8988T (cell line): ENCODE results near the gene SERPINE2.
A peak's percentile ranks its signal among the peaks of the same experiment; 100 is the strongest.
"Not testable (repeated sequence)": the region's sequence is repeated elsewhere in the genome, so short reads cannot be mapped to it uniquely, and the experiment has no call there.

Experiments
- DNase-seq: peaks from one replicate; pipeline ENCODE4 v3.0.0; 2011

SERPINE2 gene

DNA sequence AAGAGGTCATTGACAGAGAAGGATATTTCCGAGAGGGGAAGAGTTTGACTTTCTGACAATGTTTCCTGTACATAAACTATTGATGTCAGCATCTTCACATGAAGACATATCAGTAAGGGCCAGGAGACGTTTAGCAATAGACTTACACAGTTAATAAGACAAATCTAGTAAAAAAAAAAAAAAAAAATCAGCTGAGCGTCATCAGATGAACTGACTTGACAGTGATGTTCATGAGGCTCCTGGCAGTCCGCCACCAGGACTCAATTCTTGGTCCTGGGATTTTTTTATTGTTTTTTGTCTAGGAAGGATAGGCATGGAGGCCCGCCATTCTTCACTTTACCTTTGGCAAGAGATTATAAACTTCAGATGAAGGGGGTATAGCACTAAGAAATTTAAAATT lies 67.4 kb downstream of the SERPINE2 start:
- DNase-seq = no peak

DNA sequence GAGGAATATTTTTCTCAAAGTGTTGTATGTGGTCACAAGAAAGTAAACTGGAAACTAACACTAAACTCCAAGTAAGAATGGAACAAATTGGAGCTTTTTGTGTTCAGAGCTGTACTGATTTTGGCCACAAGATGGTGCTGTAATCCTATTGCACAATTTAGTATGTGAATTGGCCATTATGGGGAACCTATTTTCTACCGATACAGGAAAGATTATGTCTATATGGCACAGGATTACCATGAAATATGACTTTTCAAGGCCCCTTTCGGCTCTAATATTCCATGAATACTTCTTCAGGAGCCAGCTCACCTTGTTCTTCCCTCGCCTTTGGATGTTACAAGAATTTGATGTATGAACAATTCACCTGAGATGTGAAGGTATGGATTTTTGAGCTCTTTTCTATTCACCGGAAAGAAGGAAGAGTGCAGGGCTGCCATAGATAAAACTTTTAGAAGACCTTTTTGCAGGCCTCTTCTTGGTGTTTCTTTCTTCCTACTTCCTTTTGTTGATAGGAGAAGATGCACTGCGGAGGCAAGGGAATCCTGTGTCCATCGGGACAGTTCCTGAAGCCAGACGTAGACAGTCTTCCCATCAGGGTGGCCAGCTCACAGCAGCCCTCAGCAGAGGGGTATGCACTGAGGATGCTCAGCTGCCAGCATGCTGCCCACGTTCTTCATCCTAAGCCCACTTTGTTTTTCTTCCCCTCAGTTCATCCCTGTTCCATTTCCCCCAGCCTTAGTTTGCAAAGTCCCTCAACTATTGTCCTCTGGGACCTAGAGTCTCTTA lies 68.5 kb downstream of the SERPINE2 start:
- no peak for DNase-seq

DNA sequence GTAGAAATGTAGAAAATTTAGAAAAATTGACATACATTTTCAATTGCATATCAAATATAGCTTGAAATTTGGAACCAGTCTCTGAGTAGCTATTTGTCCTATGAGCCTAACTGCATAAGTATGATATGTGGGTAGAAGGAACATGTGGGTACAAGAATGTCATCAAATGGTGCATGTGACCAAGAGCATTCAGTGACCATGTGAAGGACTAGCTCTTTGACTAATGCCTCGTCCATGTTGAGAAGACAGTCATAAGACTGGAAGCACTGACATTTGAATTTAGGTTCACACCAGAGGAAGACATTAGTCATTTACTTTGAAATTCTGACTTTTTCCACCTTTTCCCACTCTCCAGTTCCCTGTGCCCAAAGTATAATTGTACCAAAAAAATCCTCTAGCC lies 69.2 kb downstream of the SERPINE2 start:
- no peak for DNase-seq

DNA sequence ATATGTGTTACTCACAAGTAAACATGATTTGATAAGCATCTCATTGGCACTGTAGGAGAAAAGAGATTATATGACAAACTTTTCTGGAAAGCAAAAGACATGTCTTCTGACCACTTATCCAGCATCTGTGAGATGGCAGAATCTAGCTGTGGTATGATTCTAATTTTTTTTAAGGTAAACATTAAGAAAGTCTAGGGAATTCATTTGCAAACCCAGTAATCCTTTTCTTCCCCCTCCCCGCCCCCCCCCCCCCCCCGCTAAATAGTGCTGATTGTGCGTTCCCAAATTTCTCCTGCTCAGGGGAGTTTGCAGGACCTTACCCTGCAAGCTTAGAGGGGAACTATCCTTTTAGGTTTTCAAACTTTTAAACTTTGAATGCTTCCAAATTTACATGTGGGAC lies 69.8 kb downstream of the SERPINE2 start:
- DNase-seq = no peak

DNA sequence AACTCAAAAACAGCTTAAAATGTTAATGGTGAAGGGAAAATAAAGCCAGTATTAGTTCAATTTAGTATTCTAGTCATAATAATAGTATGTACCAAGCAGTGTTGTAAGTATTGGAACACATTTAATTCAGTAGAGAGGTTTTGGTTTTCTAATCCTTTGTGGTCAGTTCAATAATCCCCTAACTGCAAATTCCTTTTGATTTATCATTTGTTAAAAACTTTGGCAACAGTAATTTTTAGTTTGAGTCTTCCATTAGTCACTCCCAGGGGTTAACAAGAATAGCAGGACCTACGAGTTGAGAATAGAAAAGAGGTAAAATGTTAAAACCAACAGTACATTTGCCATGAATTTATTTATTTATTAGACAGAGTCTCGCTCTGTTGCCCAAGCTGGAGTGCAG lies 71.1 kb downstream of the SERPINE2 start:
- DNase-seq = no peak

DNA sequence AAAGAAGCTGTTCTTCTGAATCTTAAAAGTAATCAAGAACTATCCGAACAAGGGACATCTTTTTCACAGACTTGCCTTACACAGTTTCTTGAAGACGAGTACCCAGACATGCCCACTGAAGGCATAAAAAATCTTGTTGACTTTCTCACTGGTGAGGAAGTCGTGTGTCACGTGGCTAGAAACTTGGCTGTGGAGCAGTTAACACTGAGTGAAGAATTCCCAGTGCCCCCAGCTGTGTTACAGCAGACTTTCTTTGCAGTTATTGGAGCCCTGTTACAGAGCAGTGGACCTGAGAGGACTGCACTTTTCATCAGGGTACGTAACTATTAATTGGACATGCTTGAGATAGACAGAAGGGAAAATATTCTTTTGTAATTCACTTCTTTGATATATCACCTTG lies 79.4 kb downstream of the SERPINE2 start:
- no peak for DNase-seq

DNA sequence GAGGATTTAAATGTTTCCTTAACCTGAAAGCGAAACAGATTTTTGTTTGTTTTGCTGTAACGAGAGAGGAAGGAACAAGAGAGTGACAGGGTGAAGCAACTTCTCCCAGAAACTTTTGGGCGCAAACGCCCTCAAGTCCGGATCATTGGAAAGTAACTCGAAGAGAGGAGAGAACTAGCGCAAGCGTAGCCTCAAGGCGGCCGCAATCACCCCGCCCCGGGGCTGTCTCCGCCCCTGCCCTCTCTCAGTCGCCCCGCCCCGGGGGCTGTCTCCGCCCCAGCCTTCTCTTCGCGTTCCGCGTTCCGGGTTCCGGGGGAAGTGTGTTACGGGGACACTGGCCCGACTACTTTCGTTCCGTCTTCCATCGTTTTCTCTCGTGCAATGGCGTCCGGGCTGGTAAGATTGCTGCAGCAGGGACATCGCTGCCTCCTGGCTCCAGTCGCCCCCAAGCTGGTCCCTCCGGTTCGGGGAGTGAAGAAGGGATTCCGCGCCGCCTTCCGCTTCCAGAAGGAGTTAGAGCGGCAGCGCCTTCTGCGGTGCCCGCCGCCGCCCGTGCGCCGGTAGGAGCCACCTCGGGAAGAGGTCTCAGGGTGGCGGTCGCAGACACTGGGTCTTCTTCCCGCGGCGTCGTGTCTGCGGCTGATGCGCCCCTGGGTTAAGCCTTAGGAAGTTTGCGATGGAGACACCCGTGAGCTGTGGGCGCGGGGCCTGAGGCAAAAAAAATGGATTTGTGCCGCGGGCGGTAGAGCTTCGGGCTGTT lies 81.8 kb downstream of the SERPINE2 start, which contains the start of gene MRPL44:
MRPL44 (plus strand) TSS at position 372 of the 760 bp plus-strand sequence; CDS start at position 382, 10 bp downstream.
- peak; percentile 51 for DNase-seq

DNA sequence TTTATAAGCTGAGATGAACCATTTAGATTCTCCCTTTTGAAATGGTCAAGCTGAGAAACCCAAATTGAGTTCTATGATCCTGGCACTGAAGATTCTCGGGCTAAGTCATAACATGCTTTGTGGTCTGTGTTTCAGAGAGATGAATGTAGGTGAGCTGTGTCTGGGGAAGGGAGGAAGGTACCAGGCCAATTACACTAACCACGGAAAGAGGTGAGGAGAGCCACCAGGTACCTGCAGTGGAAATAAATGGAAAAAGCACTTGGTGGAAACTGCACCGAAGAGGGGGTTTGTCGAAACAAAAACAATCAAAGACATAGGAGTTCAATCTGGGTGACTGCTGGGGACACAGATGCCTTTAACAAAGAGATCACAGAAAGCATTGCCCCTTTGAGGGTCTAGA lies 82.8 kb downstream of the SERPINE2 start:
- no peak for DNase-seq

DNA sequence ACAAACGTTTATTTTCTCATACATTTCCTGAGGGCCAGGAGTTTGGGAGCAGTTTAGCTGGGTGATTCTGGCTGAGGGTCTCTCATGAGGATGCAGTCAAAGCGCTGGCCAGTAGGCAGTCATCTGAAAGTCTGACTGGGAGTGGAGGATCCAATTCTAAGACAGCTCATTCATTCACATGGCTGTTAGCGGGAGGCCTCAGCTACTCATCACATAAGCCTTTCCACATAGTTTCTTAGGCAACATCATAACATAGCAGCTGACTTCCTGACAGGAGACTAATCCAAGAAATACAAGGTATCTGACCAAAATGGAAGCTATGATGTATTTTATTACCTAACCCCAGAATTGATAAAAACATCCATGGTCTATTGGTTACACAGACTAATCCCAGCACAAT lies 84.7 kb downstream of the SERPINE2 start:
- no peak for DNase-seq

DNA sequence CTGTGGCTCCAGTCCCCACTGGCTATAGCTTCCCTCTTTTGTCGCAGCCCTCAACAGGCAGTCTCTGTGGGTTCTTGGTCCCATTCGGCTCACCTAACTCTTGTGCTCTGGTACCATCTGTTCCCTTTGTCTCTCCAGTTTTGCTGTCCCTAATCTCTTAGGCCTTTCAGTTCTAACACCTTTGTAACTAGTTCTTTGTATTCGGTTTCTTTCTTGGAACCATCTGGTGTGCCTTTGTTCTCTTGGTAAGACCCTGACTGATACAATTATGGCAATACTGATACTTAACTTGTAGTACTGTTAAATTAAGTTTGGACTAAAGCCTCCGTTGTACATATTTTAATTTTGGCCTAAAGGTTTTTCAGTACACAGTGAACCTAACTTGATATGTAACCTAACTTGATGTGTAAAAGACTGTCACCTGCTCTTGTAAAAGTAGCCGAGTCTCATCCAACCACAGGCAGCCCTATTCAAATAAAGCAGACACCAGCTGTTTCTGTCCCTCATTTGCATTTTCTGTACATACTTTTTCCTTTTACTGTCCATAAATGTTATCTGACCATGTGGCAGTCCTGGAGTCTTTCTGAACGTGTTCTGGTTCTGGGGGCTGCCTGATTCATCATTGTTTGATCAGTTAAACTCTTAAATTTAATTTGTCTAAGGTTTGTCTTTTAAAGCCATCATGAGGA lies 86.7 kb downstream of the SERPINE2 start:
- DNase-seq = no peak

DNA sequence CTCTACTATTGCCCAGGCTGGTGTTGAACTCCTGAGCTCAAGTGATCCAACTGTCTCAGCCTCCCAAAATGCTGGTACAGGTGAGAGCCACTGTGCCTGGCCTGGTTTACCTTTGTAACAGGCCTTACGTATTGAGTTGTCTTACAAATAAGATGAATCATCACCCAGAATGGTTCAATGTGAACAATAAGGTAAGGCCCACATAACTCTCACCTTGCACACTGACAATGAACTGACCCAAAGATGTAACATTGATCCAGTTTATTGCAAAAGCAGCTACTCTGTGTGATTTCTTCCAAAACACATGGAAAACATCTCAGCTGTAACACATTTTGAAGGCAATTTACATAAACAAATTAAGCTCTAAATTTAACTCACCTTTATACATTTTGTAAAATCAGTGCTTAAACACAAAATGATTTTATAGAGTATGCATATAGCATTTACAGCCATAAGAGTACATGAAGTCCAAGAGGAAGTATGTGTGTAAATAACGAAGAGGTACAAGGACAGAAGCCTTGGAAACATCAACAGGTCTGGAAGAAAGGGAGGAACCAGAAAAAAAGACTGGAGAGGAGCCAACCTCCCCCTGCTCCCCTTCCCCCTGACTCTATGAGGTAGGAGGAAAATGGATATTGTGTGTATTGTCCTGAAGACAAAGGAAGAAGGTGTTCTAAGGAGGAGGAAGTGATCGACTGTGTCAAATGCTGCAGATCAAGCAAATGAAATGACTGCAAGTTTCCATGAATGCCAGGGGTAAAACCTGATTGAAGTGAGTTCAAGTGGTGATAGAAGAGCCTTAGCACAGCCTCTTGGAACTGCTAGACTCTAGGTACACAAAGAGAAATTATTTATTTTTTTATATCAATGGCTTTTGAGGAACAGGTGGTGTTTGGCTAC lies 88.4 kb downstream of the SERPINE2 start:
- no peak for DNase-seq

DNA sequence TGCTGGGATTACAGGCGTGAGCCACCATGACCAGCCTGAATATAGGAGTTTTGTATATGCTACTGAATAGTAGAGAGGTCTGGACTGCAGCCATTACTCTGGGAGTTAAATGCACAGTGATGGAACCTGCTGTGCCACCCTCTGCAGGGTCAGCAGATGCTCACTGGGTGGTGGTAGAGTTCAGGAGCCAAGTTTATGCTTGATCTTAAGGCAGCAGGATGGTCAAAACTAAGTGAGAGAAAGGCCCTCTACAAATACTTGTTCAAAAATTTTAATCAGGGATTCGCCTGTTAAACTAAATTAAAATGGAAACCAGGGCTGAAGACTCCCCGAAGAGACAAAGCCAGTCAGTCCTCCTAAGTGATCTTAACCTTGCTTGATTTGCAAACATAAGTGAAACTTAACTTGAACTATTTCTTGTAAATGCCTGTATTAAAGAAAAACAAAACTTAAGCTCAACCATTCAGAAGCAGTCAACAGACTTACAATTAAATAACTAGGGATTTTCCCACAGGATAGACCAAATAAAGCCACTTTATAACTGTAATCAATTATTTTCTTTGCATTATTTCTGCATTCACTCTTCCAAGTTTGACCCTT lies 89.7 kb downstream of the SERPINE2 start:
- no peak for DNase-seq

DNA sequence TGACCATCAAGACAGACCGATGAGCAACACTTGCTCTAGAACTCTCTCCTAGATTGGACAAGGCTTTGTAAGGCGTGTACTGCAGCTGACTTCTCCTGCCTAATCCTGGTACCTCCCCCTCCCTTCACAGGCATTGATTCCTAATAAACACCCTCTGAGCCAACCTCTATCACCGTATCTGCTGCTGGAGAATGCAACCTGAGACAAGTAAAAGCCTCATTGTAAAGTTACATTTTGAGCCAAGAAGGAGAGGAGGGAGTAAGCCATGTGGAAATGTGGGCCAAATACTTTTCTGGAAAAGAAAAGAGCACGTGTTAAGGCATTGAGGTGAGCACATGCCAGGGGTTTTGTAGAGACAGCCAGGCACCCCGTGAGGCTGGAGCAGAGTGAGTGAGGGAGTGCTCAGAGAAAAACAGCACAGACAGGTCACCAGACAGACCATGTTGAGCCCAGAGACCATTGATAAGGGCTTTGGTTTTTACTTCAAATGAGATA lies 91.3 kb downstream of the SERPINE2 start:
- no peak for DNase-seq

DNA sequence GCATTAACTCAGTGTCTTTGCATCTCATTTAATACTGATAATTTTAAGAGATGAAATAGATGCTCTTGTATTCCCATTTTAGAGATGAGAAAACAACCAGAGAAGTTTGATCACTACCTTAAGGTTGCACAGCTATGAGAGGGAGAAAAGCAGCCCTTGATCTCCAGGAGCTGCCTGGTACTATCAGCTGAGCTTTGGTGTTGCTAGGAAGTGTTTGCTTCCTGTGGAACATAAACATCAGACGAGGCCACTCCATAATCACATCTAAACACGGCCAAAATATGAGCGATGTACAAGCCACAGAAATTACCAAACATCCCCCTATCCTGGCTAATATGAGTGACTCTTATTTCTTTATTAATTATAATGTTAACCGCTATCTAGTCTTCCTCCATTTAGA lies 93.3 kb downstream of the SERPINE2 start:
- DNase-seq = no peak

DNA sequence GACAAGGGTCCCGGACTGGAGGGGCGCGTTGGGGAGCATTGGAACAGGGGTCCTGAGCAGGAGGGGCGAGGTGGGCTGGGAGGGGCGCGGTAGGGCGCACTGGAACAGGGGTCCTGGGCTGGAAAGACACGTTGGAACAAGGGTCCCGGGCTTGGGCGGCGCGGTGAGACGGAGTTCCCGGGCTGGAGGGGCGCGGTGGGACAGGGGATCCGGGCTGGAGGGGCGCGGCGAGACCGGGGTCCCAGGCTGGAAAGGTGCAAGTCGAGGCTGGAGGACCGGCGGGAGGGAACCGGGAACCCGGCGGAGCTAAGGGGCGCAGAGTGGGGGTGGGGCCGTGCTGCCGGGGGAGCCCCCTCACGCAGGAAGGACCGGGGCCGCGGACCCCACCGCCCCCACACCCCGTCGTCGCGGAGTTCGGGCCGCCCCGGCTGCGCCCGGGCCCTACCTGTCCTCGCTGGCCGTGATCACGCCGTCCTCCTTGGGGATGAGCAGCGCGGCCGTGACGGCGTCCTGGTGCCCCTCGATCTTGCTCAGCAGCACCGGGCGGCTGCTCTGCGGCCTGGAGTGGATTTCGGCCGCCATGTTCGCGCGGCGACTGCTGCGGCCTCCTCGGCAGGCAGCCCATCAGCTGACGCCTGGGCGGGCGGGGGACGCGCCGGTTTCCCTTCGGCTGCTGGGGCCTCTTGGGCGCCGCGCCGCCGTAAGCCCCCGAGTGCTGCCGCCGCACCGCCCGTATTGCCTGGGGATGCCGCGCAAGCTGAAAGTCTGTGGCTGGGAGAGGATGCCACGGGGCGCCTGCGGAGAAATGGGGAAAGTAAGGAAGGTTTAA lies 94.2 kb downstream of the SERPINE2 start, which contains the start of gene WDFY1:
WDFY1 (minus strand) TSS at position 633 of the 829 bp plus-strand sequence; CDS start at position 582, 51 bp downstream.
- peak; percentile 92 for DNase-seq

DNA sequence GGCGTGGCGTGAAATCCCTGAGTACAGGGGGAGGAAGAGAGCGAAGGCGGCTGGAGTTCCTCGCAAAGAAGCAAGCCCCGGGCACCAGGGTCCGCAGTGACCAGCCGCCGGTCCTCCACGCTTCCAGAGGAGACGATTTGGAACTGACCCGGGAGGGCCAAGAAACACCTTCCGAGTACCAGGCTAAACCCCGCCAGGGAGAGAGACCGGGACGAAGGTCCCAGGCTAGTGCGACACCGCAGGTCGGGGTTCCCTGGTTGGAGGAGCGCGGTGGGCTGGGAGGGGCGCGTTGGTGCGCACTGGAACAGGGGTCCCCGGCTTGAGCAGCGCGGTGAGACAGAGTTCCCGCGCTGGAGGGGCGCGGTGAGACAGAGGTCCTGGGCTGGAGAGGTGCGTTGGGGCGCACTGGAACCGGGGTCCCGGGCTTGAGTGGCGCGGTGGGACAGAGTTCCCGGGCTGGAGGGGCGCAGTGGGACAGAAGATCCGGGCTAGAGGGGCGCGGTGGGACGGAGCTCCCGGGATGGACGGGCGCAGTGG lies 94.9 kb downstream of the SERPINE2 start:
- DNase-seq = peak; percentile 44

DNA sequence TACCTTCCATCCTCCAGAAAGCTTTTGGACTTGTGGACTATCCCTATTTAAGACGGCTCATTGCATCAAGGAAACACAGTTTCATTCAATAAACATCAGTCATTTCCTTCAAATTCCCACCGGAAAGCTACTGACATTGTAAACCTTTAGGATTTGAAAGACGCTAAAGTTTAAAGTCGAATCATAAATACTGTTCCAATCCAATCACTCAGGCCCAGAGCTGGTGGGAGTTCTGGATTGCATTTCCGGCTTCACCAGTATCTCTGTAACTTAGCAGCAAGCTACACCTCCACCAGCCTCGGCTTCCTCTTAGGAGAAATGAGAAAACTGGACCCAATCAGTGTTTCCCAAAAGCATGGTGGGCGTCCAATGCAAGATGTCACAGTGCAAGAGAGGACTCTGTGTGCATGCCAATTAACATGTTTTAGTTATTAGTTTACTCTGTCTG lies 95.5 kb downstream of the SERPINE2 start:
- peak; percentile 23 for DNase-seq

DNA sequence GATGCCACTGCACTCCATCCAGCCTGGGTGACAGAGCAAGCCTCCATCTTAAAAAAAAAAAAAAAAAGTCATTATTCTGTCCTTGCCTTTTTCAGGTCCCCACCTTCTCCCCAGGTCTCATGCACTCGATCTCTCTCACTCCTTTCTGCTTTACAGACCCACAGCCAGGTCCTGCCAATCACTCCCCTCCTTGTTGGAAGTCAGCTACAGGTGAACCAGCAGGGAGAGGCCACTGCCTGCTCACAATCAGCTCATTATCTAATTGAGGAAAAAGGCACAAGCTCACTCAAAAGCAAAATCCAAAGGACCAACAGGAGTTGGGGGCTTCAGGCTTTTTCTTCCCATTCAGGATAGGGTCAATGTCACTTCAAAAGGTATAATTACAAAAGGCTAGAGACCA lies 96.0 kb downstream of the SERPINE2 start:
- DNase-seq = no peak

DNA sequence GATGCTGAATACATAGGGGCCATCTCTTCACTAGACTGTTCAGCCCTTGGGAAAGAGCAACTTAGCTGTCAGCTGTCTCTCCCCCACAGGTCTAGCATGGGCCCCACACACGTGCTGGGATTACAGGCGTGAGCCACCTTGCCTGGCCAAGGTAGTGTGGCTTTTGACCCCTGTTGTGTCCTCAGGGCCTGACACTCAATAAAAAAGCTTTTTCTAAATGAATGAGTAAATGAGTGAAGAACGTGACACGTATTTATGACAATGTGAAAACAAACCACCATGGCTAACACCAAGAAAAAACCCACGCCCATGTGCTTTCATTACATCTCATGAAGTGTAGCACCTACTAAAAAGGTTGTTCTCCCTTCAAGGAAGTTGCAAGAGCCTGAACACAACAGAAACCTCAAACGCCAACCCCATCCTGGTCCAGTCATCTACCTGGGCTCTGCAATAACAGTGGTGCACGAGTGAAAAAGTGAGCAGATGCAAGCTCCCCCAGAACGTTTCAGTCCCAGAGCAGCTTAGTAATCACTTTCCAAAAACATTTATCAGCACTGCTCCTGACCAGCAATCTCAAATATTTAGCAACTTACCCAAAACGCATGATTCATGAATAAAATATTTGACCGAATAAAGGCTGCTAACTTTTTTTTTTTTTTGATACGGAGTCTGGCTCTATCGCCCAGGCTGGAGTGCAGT lies 97.4 kb downstream of the SERPINE2 start:
- no peak for DNase-seq

DNA sequence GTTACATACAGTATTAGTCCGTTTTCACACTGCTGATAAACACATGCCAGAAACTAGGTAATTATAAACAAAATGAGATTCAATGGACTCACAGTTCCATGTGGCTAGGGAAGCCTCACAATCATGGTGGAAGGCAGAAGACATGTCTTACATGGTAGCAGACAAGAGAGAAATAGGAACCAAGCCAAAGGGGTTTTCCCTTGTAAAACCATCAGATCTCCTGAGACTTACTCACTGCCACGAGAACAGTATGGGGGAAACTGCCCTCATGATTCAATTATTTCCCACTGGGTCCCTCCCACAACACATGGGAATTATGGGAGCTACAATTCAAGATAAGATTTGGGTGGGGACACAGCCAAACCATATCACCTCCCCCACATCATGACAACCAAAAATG lies 99.6 kb downstream of the SERPINE2 start:
- DNase-seq = not testable (repeated sequence)
